G401.6 (cell line): ENCODE measurements around the gene PSMG4.

Source experiments
- FAIRE-seq: peaks from 2 replicates; lab custom pipeline; 2012; peaks lifted over from hg19 to GRCh38; lab: Jason Lieb, UNC

Gene PSMG4

GRCh38 chr6:3310703-3311102, 52.0 kb downstream of the PSMG4 start:
- no peak for FAIRE-seq

- FAIRE-seq: no peak
Measured at GRCh38 chr6:3311826-3312225, 53.1 kb downstream of the PSMG4 start.

- no peak for FAIRE-seq
Measured at GRCh38 chr6:3312604-3313231, 54.0 kb downstream of the PSMG4 start.

- FAIRE-seq: no peak
Measured at GRCh38 chr6:3314176-3314575, 55.4 kb downstream of the PSMG4 start.

GRCh38 chr6:3314621-3315467, 56.1 kb downstream of the PSMG4 start:
- FAIRE-seq: no peak

GRCh38 chr6:3315841-3316240, 57.1 kb downstream of the PSMG4 start:
- FAIRE-seq: no peak

- no peak for FAIRE-seq
Measured at GRCh38 chr6:3316331-3316730, 57.6 kb downstream of the PSMG4 start.

- no peak for FAIRE-seq
Measured at GRCh38 chr6:3316818-3317217, 58.1 kb downstream of the PSMG4 start.
